Posterior vena cava (tissue), 2 donors: Measurements from ENCODE around the gene NRN1L. TPM values are rescaled to one million over a fixed set of nuclear protein-coding genes. Genes with fewer than 3 reads are reported as not detected.
"Not testable (repeated sequence)": the region's sequence is repeated elsewhere in the genome, so short reads cannot be mapped to it uniquely, and the experiment has no call there.

Experiments
- DNase-seq: peaks from one replicate; pipeline ENCODE4 v3.0.0-alpha.2; 2020; ENCODE audit warnings: low spot score
- intact Hi-C, 2 donors: fragments of 100-400 bp; cut with DNase I; formaldehyde crosslinking; loops; one replicate each; pipeline versions ENCODE4 v1.14.1 to v1.14.2; 2022 to 2023
- total RNA-seq, 2 donors: library from RNA; stranded (reverse); fragmentation: NEBNext Ultra II Directional; extraction: Animal tissue kit (Norgen Biotek cat#: 25700); gene quantifications; one replicate each; pipeline ENCODE4 v1.2.1, GENCODE V29; 2021
- donor health status: DM: yes; HTN: yes; CAD: no.
- donor health status: DM: yes; HTN: yes; CAD: no.

NRN1L gene
- total RNA-seq, 2 donors from 2014 or later: not detected

- intact Hi-C loops: no loop called here
- no peak for DNase-seq
Observed at GRCh38 chr16:67858500-67858899, 26.2 kb upstream of the NRN1L start.

- intact Hi-C loops: no loop called here
- DNase-seq: no peak
Observed at GRCh38 chr16:67860589-67861398, 23.9 kb upstream of the NRN1L start.

GRCh38 chr16:67861877-67862276 is 22.8 kb upstream of the NRN1L start:
- intact Hi-C loops: no loop called here
- no peak for DNase-seq

GRCh38 chr16:67862623-67863583 is 21.8 kb upstream of the NRN1L start:
- intact Hi-C loops: no loop called here
- DNase-seq: peak; percentile 94

GRCh38 chr16:67864044-67864443 is 20.6 kb upstream of the NRN1L start:
- intact Hi-C loops, DNase-seq: not testable (repeated sequence)

- intact Hi-C loops: no loop called here
- DNase-seq: no peak
Observed at GRCh38 chr16:67864594-67864993, 20.1 kb upstream of the NRN1L start.

- intact Hi-C loops: no loop called here
- DNase-seq: no peak
Observed at GRCh38 chr16:67865318-67865717, 19.4 kb upstream of the NRN1L start.

GRCh38 chr16:67868290-67868689 is 16.4 kb upstream of the NRN1L start:
- no peak for DNase-seq
- intact Hi-C loops: no loop called here

GRCh38 chr16:67869653-67870052 is 15.0 kb upstream of the NRN1L start:
- DNase-seq: no peak
- intact Hi-C loops: loop anchor here in 1 of 2 donors (10.0 kb wide), 1 partner anchor 55 kb away; no protein-coding TSS in a partner anchor

- no peak for DNase-seq
- intact Hi-C loops: loop anchor here in 1 of 2 donors (10.0 kb wide), 1 partner anchor 56 kb away; no protein-coding TSS in a partner anchor
Observed at GRCh38 chr16:67871256-67871655, 13.4 kb upstream of the NRN1L start.

GRCh38 chr16:67872131-67872630 is 12.5 kb upstream of the NRN1L start:
- intact Hi-C loops: loop anchor here in 1 of 2 donors (10.0 kb wide), 1 partner anchor 57 kb away; no protein-coding TSS in a partner anchor
- DNase-seq: no peak

GRCh38 chr16:67872631-67873434 is 11.9 kb upstream of the NRN1L start, which contains the start of gene EDC4:
TSS of gene EDC4 (plus strand) at chr16:67873052. CDS start at chr16:67873262, 210 bp downstream.
- peak; percentile 96 for DNase-seq
- intact Hi-C loops: loop anchor here in 1 of 2 donors (10.0 kb wide), 1 partner anchor 58 kb away; no protein-coding TSS in a partner anchor

GRCh38 chr16:67873435-67874370 is 11.0 kb upstream of the NRN1L start:
- no peak for DNase-seq
- intact Hi-C loops: loop anchor here in 1 of 2 donors (10.0 kb wide), 1 partner anchor 59 kb away; no protein-coding TSS in a partner anchor

GRCh38 chr16:67874372-67874771 is 10.3 kb upstream of the NRN1L start:
- intact Hi-C loops: loop anchor here in 1 of 2 donors (10.0 kb wide), 1 partner anchor 60 kb away; no protein-coding TSS in a partner anchor
- DNase-seq: no peak

GRCh38 chr16:67877064-67877463 is 7.6 kb upstream of the NRN1L start:
- intact Hi-C loops: loop anchor here in 1 of 2 donors (10.0 kb wide), 1 partner anchor 62 kb away; no protein-coding TSS in a partner anchor
- no peak for DNase-seq

- no peak for DNase-seq
- intact Hi-C loops: loop anchor here in 1 of 2 donors (10.0 kb wide), 1 partner anchor 63 kb away; no protein-coding TSS in a partner anchor
Observed at GRCh38 chr16:67878232-67878631, 6.5 kb upstream of the NRN1L start.

- intact Hi-C loops: loop anchor here in 1 of 2 donors (10.0 kb wide), 1 partner anchor 64 kb away; no protein-coding TSS in a partner anchor
- no peak for DNase-seq
Observed at GRCh38 chr16:67878846-67879245, 5.8 kb upstream of the NRN1L start.
